GM19452 (cell line): ENCODE measurements around the gene PVALEF.

Experiments
- ATAC-seq: cut with Tn5 transposase; IDR thresholded peaks from one replicate; pipeline ENCODE4 v1.9.1; 2021; ENCODE audit not compliant: unreplicated experiment

The PVALEF gene

GRCh38 chr17:81180836-81181810 is 15.8 kb downstream of the PVALEF start:
- ATAC-seq: no peak

- no peak for ATAC-seq
Observed at GRCh38 chr17:81181811-81182185, 16.5 kb downstream of the PVALEF start.

- no peak for ATAC-seq
Observed at GRCh38 chr17:81182596-81182995, 17.3 kb downstream of the PVALEF start.

GRCh38 chr17:81183316-81183715 is 18.0 kb downstream of the PVALEF start:
- ATAC-seq: no peak

GRCh38 chr17:81183807-81184206 is 18.5 kb downstream of the PVALEF start:
- no peak for ATAC-seq

GRCh38 chr17:81184555-81184954 is 19.2 kb downstream of the PVALEF start:
- no peak for ATAC-seq

- no peak for ATAC-seq
Observed at GRCh38 chr17:81186203-81186602, 20.9 kb downstream of the PVALEF start.

- no peak for ATAC-seq
Observed at GRCh38 chr17:81187120-81187519, 21.8 kb downstream of the PVALEF start.

- no peak for ATAC-seq
Observed at GRCh38 chr17:81187586-81188490, 22.5 kb downstream of the PVALEF start.

GRCh38 chr17:81188491-81188840 is 23.2 kb downstream of the PVALEF start:
- no peak for ATAC-seq

- ATAC-seq: no peak
Observed at GRCh38 chr17:81189016-81189415, 23.7 kb downstream of the PVALEF start.

- no peak for ATAC-seq
Observed at GRCh38 chr17:81189670-81190530, 24.6 kb downstream of the PVALEF start.

- no peak for ATAC-seq
Observed at GRCh38 chr17:81190591-81190990, 25.3 kb downstream of the PVALEF start.

GRCh38 chr17:81191116-81191515 is 25.8 kb downstream of the PVALEF start:
- no peak for ATAC-seq

- no peak for ATAC-seq
Observed at GRCh38 chr17:81191646-81192045, 26.3 kb downstream of the PVALEF start.

GRCh38 chr17:81192386-81193050 is 27.2 kb downstream of the PVALEF start:
- ATAC-seq: no peak

GRCh38 chr17:81193051-81193410 is 27.7 kb downstream of the PVALEF start:
- no peak for ATAC-seq

GRCh38 chr17:81193470-81194224 is 28.3 kb downstream of the PVALEF start:
- ATAC-seq: no peak

- ATAC-seq: no peak
Observed at GRCh38 chr17:81194225-81194760, 29.0 kb downstream of the PVALEF start.
